SIG-M5 (cell line): Measurements from ENCODE around the gene TMEM108.

Source experiments
- DNase-seq: peaks from one replicate; lab custom pipeline; 2025; lab: John Stamatoyannopoulos, UW

Gene TMEM108

GRCh38 chr3:133278260-133279043 lies 240.3 kb downstream of the TMEM108 start:
- DNase-seq: no peak

DNA sequence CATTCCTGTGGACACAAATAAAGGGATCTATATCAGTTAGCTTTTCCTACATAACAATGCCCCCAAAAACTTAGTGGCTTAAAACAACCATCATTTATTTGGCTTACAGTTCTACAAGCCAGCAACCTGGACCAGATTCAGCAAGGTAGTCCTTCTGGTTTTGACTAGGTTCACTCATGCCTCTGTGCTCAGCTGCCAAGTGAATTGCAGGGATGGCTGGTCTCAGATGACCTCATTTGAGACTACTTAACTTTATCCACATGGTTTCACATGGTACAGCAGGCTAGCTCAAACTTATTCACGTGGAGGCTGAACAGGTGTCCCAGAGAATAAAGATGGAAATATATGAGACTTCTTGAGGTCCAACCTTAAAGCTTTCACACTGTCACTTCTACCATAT lies 242.4 kb downstream of the TMEM108 start:
- DNase-seq: no peak

DNA sequence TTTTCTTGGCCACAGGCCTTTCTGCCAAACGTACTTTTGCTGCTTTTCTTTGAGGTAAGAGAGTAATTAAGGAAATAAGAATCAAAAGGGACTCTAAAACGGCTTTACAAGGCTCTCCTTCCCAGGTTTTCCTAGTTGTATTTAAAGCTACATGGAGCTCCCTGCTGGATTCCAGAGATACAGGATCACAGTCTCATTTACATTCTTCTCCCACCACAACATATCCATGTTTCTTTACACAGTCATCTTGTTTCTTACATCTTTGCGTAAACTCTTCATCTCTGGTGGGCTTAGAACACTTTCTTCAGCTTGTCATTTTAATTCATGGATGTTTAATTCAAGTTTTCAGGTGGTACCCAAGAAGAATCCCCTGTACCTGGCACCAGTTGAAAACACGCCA lies 244.0 kb downstream of the TMEM108 start:
- no peak for DNase-seq

DNA sequence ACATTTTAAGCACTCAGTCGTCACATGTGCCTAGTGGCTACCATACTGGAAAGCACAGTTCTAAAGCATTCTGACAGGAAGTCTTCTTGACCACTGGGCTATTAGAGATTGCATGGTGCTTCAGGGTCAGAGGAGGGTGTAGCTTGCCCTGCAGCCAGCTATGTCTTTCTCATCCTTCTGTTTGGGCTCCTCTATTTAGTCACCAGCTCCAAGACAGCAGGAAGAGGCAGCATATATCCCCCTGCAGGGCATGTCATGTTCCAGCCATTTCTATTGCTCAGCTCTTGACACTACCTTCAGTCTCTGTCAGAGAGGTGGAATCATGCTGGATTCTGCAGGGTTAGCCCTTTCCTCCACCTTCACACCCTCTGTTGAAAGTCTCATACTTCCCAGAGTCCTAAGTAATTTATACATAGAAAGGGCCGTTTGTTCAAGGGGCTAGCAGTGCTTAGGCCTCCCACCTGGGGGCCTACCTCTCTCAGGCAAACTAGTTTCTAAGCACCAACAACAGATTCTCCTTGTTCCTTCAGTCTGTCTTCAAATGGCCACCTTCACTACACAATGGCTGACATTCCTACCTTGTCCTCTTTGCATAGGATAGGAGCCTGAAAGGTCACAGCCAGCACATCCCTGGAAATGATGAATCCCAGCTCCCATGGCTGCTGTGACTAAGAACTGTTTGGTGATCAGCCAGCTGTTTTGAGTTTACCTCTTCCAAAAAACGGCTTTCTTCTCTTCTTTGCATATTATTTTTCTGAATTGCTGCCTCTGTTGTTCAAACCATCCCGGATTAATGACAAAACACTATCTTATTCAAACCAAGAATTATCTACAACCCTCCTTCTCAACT lies 246.0 kb downstream of the TMEM108 start:
- DNase-seq: no peak

GRCh38 chr3:133289322-133289721 lies 251.1 kb downstream of the TMEM108 start:
- DNase-seq: no peak

DNA sequence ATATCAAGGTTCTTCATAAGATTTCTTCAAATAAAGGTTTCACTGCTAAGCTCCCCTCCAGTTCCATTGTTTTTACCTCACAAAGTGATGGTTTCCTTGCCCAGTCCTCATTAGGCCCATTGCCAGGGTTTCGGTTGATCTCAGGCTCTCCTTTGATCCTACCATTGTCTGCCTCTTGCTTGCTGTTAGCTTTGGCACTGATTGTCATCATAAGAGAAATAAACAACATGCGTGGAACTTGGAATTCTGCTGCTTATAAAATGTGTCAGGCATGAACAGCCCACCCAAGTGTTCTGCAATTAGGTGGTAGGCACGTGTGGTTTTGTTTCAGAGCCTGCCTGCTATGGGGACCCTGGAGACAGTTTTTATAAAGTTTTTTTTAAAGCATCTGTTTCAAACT lies 254.1 kb downstream of the TMEM108 start:
- no peak for DNase-seq

DNA sequence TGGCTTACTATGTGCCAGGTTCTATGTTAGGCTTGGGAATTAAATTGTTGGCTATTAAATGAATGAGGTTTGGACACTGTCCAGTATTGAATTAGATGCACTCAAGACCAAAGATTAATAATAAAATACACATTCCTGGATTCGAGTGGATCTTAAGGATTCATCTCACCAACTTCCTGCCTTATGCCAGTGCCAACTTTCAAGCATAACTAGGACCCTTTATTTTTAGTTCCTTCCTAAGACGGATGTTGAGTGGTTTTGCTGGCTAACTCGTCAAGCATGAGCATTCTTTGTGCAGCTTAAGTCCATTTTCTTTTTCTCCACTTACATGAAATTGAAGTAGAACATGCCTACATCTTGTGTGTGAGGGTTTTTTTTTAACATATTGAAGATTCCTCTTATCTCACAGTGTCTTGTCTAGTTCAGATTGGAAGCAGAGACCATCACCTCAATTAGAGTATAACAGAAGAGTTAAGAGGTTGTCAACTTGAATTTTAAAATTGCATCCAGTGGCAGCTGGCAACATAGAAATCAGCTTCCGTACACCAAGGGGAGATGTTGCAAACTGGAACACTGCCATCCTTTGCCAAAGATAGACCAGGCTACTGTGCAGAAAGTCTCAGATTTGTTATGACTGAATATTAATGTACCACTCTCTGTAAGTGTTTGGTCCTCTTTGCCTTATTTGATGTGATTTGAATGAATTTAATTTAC lies 255.4 kb downstream of the TMEM108 start:
- DNase-seq: no peak

DNA sequence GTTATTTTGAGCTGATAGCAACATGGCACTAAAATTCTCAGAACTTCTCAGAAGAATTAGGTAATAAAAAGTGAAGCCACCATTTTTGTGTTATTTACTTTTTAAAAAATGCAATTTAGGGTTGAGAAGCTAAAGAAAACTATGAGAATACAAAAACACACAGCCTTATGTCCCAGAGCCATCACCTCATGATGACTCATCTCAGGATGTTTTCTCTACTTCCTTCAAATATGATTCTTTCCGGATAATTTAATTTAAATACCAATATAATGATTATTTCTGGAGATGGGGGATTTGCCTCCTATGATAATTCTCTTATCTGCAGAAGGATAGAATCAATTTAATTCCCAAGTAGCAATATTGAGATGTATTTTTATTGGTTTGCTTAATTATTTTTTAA lies 256.1 kb downstream of the TMEM108 start:
- no peak for DNase-seq

- no peak for DNase-seq
Observed at GRCh38 chr3:133295199-133295901, 257.2 kb downstream of the TMEM108 start.

GRCh38 chr3:133295944-133296917 lies 258.0 kb downstream of the TMEM108 start:
- DNase-seq: no peak

DNA sequence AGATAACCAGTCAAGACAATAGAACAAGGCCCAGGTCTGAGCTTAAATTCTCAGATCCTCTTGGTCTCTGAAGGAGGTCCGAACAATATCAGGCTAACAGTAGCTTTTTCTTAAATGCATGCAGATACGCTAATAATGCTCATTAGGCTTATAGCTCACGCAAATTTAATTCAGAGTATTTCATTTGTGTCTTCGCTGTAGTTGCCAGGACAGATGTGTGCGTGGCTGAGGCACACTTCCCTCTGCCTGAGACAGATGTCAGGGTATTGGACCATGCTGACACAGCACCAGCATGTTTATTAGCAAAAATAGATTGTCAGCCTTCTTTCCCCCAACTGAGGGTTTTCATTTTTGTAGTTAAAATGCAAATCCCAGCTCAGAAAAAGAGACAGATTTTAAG lies 258.8 kb downstream of the TMEM108 start:
- DNase-seq: no peak

- no peak for DNase-seq
Observed at GRCh38 chr3:133300102-133300501, 261.9 kb downstream of the TMEM108 start.

DNA sequence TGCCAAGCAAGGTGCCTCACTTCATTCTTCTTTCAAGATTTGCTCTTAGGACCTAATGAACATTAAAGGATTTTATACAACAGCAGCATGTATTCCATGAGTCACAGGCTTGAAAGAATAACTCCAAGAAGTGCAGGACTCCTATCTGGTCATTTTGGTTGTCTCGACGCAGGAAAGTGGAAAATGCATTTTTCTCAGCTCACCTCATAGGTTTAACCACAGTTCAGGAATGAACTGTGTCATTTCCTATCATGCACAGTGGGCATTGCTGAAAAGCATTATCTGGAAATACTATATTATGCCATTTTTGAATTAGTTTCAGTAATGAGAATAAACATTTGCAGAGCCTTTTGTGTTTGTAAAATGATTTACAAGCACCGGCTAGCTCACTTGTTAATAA lies 263.0 kb downstream of the TMEM108 start:
- no peak for DNase-seq

DNA sequence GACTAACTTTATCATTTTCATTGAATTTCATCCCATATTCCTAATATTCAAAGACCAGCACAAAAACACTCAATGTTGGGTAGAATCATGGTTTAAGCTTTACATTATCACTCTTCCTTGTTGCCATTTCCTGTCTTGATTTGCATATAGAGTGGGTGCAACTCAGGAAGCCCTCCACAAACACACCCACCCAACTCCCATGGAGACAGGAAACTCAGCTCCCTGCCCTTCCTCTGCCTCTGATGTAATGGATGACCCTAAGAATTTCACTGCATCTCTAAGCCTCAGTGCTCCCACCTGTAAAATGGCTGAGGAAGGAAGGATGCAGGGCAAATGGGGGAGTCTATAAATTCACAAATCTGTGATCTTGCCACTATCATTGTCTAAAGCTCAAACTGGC lies 263.5 kb downstream of the TMEM108 start:
- no peak for DNase-seq

- DNase-seq: no peak
Observed at GRCh38 chr3:133303430-133303829, 265.2 kb downstream of the TMEM108 start.

DNA sequence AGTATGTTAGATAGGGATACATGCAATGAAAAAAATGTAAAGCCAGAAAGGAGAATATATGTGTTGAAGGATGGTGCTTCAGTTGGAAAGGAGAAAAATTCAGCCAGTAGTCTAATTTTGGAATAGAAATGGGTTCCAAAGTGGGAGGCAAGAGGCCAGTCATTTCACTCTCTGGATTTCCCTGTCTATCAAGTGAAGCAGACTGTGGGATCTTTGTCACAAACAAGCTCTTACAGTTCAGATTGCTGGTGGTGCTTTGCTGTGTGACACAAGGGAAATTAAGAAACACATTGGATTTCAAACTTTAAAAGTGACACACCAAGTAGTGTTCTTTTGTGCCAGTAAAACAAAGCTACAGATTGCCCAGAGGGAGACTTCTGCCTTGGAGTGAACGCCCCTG lies 279.7 kb downstream of the TMEM108 start:
- DNase-seq: no peak

DNA sequence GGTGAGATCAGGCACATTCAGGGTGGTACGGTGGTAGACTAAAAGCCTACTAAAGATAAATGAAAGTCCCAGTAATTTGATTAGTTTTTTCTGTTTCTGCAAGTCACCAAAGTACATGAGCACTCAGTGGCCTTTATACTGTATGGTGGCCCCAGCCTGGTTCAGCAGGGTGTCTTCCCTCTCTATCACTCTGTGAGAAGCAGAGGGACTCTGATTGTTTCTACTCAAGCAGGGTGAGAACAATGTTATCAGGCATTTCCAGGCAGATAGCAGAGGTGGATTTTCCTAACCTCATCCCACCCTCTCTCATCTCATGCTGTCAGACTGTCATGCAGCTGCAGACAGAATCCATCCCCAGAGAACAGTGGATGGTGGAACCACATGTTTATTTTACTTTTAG lies 290.2 kb downstream of the TMEM108 start:
- no peak for DNase-seq

DNA sequence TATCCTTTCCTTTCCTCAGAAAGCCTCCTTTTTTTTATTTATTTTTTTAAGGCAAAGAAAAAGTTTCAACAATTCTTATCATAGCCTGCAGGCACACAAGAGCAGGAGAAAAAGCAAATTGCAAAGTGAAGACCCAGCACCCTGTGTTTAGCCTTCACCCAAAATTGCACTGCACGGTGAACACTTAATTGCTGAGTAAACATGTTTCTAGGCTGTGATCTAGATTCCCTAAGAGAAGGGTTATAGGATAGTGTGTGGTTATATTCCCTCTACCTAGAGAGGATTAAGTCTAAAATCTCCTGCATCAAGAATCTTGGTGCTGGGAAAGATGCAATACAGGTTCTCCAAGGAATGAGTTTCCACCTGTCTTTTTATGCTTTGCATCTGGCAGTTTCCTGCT lies 291.4 kb downstream of the TMEM108 start:
- no peak for DNase-seq

DNA sequence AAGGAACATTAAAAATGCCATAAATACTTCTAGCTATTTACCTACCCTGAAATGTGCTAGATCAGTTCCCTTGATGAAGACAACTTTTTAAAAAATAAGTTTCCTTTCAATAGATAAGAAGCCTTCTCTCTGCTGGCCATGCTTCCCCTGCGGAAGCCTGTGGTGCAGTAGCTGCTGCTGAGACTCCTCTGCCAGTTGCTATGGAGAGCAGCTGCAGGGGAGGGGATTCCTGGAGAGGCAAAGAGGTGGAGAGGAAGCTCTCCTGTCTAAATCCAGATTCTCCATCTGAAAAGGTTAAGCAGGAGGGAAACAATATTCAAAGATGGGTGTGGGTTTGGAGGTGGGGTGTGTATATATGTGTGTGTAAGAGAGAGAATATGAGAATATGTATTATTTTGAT lies 291.9 kb downstream of the TMEM108 start:
- no peak for DNase-seq

DNA sequence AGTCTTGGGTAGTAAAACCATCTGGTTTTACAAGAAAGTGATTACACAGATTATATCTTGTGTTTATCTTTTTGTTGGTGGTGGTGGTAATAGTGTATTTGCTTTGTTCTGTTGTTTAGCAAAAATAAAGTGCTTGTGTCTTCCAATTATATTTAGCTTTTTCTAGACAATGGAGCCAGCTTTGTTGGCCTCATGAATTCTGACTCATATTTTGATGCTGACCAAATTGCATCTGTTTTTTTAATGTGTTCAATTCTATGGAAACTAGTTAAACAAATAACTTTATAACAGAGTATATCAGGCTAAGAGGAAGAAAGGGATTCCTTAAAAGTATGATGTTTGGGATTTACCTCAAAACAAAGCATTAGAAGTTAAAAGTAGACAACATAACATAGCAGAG lies 292.3 kb downstream of the TMEM108 start:
- DNase-seq: no peak

DNA sequence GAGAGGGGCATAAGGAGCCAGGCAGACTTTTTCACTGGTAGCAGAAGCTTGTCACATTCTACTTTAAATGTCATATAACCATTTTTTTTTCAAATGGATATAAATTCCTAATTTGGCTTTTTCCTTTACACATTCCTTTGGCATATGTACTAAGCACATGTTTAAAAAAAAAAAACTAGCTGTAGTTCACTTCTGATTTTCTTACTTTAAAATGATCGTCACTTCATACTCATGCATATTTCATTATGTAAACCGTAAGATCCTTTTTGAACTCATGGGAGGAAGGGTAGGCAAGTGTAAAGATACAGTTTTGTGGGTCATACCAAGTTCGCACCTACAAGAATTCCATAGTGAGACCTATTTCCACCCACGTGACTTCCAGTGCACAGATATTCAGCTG lies 316.5 kb downstream of the TMEM108 start:
- DNase-seq: no peak
